Measurements from ENCODE around the gene SLC10A6.

The SLC10A6 gene

DNA sequence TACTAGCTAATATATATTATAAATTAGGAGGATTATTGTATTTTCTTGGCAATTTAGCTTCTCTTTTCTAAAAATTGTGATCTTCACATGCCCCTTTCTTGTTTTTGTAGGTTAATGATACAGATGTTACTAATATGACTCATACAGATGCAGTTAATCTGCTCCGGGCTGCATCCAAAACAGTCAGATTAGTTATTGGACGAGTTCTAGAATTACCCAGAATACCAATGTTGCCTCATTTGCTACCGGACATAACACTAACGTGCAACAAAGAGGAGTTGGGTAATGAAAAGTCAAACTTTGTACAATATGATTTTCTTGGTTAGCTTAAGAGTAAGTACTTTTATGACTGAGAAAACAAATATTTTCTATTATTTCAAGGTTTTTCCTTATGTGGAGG lies 74.1 kb downstream of the SLC10A6 start:
- no peak for DNase-seq (ENCODE audit: low spot score)

Measured in COLO829 (cell line).